Mucosa of gallbladder (tissue), 1 donor: ENCODE measurements around the gene ZNF275. TPM values are rescaled to one million over a fixed set of nuclear protein-coding genes. Genes with fewer than 3 reads are reported as not detected.
"Not testable (repeated sequence)": the region's sequence is repeated elsewhere in the genome, so short reads cannot be mapped to it uniquely, and the experiment has no call there.

ENCODE experiments used
- DNase-seq: peaks from one replicate; pipeline ENCODE4 v3.0.0-alpha.2; 2020; ENCODE audit warnings: low spot score
- total RNA-seq: library from RNA; stranded (reverse); gene quantifications from one replicate; pipeline ENCODE4 v1.2.1, GENCODE V29; 2021
- donor health status: DM: no; HTN: no; CAD: no.

The ZNF275 gene
- total RNA-seq, 1 donor from 2014 or later, result 10.3 TPM

GRCh38 chrX:153357877-153358276 is 23.9 kb downstream of the ZNF275 start:
- no peak for DNase-seq

DNA sequence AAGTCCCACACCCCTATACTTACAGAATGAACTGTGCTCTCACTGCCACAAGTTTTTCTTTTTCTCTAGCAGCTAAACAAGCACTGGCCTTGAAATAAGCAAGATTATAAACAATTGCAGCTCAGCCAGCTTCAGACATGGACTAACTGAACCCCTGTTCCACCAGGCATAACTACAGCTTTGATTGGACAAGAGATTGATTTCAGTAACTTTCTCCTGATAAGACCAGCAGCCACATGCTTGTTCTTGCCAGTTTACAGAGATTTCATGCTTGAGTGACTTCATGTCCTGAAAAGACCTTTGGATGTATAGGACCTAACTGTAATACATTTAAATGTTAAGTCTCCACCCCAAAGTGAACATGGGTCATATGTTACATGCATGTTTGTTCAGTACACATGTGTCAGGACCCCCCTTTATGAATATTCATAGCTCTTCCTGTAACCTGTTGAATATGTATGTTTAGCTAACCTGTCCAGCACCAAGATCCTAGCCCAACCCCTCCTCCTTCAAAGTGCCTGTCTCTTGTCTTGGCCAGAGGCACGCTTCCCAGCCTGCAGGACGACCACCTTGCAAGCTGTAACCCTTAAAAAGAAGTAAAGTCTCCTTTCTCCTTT is 27.9 kb downstream of the ZNF275 start:
- no peak for DNase-seq

GRCh38 chrX:153365670-153366069 is 31.7 kb downstream of the ZNF275 start:
- no peak for DNase-seq

DNA sequence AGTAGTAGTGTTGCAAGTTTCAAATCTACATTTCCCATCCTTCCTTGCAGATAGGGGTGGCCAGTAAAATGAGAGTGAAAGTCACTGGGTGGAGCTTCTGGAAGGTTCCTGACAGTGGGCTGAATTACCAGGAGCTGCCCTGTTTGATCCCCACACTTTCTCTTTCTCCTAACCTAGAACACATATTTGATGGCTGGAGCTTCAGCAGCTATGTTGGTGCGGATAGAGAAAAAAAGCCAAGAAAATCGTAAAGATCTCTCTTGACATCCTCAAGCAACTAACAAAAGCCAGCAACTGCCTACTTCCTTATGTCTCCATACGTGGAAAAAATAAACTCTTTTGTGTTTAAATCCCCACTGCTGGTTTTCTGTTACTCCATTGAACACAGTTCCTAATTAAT is 32.2 kb downstream of the ZNF275 start:
- no peak for DNase-seq

- no peak for DNase-seq
These were observed 33.1 kb downstream of the ZNF275 start for GRCh38 chrX:153366878-153367538.

DNA sequence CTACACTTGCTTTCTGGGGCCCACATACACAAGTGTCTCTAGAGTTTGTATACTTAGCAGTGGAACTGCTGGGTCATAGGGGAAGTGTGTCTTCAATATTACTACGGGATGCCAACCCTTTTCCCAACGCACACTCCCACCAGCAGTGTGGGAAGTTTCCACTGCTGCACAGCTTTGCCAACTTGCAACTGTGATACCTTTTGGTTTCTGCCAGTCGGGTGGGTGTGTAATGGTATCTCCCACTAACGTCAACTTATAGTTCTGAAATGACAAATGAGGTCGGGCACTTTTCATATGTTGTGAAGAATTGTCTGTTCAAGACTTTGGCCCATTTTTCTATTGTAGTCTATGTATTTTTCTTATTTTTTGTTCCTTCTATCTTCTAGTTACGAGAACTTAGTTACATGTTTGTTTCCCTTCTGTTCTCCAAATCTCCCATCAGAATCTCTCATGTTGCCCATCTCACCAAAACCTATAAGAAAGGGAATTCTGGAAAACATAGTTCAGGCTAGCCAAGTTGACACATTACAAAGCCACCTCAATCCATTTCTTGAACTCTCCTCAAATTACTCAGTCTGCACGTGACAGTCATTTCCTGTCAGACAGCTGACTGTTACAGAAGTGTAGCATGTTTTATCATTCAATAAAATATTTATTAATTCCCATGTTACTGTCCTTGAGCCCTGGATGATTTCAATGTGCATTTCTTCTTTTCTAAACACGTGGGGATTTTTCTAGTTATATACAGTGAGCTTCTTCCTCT is 36.5 kb downstream of the ZNF275 start:
- no peak for DNase-seq

DNA sequence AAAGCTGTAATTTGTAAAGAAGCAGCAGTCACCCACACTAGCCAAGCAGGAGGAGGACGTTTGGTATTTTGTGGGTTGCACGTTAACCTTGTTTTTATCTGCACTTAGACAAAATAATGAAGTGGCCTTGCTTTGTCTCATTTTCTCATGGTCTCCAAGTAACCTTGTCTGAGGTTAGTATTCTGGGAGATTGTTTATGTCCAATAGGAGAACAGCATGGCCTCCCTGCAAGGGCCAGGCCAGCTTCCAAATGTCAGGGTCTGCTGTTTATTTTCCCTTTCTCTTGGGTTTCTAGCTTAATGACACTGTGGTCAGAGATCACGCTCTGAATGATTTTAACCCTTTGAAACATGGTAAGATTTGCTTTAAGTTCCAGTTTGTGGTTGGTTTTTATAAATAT is 37.3 kb downstream of the ZNF275 start:
- DNase-seq, result no peak

DNA sequence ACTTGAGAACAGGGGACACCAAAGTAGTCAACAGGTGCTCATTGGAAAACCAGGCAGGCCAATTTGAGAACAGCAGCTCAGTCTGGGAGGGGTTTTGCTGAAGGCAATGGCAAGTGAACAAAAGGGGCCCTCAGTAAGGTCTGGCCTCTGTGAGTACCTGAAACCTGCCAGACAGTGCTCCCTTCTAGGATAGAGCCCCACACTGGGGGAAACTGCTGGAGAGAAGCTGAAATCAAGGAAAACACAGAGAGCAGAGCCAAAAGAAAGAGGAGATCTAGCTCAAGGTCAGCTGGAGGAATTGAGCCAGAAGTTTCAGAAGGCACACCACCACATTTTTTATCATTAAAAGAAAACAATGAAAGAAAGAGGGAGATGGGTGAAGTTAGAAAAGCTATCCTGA is 39.0 kb downstream of the ZNF275 start:
- no peak for DNase-seq

GRCh38 chrX:153374426-153374825 is 40.5 kb downstream of the ZNF275 start:
- no peak for DNase-seq

DNA sequence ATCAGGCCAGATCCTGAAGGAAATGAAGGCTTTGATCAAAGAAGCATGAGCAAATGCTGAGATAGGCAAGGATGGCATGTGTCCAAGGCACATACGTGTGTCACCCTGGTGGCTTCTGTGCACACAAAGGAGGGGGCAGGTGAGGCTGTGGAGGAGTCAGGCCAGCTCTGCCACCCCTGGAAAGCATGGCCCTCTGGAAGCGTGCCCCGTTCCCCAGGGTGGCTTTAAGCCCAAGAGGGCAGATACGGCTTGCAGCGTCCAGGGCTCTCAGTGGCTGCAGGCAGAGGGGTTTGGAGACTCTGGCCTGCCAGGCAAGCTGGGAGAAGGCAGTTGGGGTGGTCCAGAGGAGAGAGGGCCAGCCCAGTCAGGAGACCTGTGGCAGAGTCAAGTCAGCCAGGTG is 41.6 kb downstream of the ZNF275 start:
- DNase-seq, result no peak

- DNase-seq, result no peak
These were observed 43.8 kb downstream of the ZNF275 start for GRCh38 chrX:153377727-153378126.

GRCh38 chrX:153378607-153379006 is 44.7 kb downstream of the ZNF275 start:
- no peak for DNase-seq

GRCh38 chrX:153379508-153379907 is 45.6 kb downstream of the ZNF275 start:
- DNase-seq, result no peak

GRCh38 chrX:153379971-153380581 is 46.1 kb downstream of the ZNF275 start:
- no peak for DNase-seq

DNA sequence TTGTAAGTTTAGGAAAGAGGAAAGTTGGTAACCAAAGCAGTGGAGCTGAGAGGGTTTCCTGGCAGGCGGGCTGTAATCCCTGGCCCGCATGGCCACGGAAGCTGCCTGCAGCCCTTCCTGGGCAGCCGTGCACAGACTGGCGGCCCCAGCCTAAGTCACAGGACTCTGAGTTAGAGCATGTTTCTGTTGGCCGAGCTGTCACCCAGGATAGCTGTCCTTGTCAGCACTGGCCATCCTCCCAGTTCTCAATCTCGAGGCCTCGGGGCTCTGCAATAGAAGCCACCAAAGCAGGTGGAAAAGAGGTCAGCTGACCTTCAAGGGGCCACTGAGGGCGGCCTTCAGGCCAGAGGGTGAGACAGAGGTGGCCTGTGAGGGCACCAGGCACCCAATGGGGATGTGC is 46.7 kb downstream of the ZNF275 start:
- DNase-seq, result no peak

GRCh38 chrX:153381684-153382532 is 48.0 kb downstream of the ZNF275 start:
- no peak for DNase-seq

GRCh38 chrX:153382563-153383482 is 48.9 kb downstream of the ZNF275 start:
- no peak for DNase-seq

GRCh38 chrX:153384390-153384789 is 50.4 kb downstream of the ZNF275 start:
- no peak for DNase-seq

DNA sequence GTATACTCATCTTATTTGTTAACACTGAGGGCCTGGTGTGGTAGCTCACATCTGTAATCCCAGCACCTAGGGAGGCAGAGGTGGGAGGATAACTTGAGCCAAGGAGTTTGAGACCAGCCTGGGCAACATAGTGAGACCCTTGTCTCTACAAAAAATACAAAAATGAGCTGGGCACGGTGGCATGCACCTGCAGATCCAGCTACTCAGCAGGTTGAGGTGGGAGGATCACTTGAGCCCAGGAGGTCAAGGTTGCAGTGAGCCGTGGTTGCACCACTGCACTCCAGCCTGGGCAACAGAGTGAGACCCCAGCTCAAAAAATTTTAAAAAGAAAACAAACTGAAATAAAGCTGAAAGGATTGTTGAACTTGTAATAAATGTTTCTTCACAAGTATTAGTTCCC is 51.0 kb downstream of the ZNF275 start:
- not testable (repeated sequence) for DNase-seq

- no peak for DNase-seq
These were observed 52.1 kb downstream of the ZNF275 start for GRCh38 chrX:153386097-153386496.

- no peak for DNase-seq
These were observed 53.4 kb downstream of the ZNF275 start for GRCh38 chrX:153387345-153387744.
